ENCODE measurements around the gene DMRTC1. TPM values are rescaled to one million over a fixed set of nuclear protein-coding genes. Genes with fewer than 3 reads are reported as not detected.
"Not testable (repeated sequence)": the region's sequence is repeated elsewhere in the genome, so short reads cannot be mapped to it uniquely, and the experiment has no call there.

DMRTC1 gene
- not detected for total RNA-seq

GRCh38 chrX:72943819-72944169, at the start of gene DMRTC1:
Gene DMRTC1 (minus strand): TSS chrX:72943837. CDS start chrX:72875694, 68,143 bp downstream.
- POLR2A ChIA-PET, CTCF ChIA-PET: not testable (repeated sequence)

- POLR2A ChIA-PET, CTCF ChIA-PET: not testable (repeated sequence)
These were observed 37.3 kb upstream of the DMRTC1 start for GRCh38 chrX:72980894-72981469.

GRCh38 chrX:72974885-72975284, 31.2 kb upstream of the DMRTC1 start:
- CTCF ChIA-PET, POLR2A ChIA-PET: not testable (repeated sequence)

- CTCF ChIA-PET, POLR2A ChIA-PET: not testable (repeated sequence)
These were observed 28.2 kb upstream of the DMRTC1 start for GRCh38 chrX:72971859-72972258.

- CTCF ChIA-PET, POLR2A ChIA-PET: not testable (repeated sequence)
These were observed 16.3 kb upstream of the DMRTC1 start for GRCh38 chrX:72959971-72960370.

GRCh38 chrX:72943035-72943818, 410 bp downstream of the DMRTC1 start:
- CTCF ChIA-PET: not testable (repeated sequence)

GRCh38 chrX:72942272-72942671, 1.4 kb downstream of the DMRTC1 start:
- CTCF ChIA-PET, POLR2A ChIA-PET: not testable (repeated sequence)

More at GRCh38 chrX:72943035-72943818, 410 bp downstream of the DMRTC1 start:
- POLR2A ChIA-PET: not testable (repeated sequence)

GRCh38 chrX:72937906-72938305, 5.7 kb downstream of the DMRTC1 start, which contains the start of gene FAM236A:
Gene FAM236A (plus strand): TSS chrX:72938206. CDS start chrX:72938263, 57 bp downstream.
- CTCF ChIA-PET, POLR2A ChIA-PET: not testable (repeated sequence)

- POLR2A ChIA-PET, CTCF ChIA-PET: not testable (repeated sequence)
These were observed 6.7 kb downstream of the DMRTC1 start for GRCh38 chrX:72936882-72937455.

- POLR2A ChIA-PET, CTCF ChIA-PET: not testable (repeated sequence)
These were observed 7.2 kb downstream of the DMRTC1 start for GRCh38 chrX:72936455-72936854.

GRCh38 chrX:72932283-72932682, 11.4 kb downstream of the DMRTC1 start:
- CTCF ChIA-PET, POLR2A ChIA-PET: not testable (repeated sequence)

- POLR2A ChIA-PET, CTCF ChIA-PET: not testable (repeated sequence)
These were observed 27.5 kb downstream of the DMRTC1 start for GRCh38 chrX:72916096-72916495.

- CTCF ChIA-PET, POLR2A ChIA-PET: not testable (repeated sequence)
These were observed 31.3 kb downstream of the DMRTC1 start, which contains the start of gene FAM236C for GRCh38 chrX:72912315-72912714. Gene FAM236C (plus strand): TSS chrX:72912615. CDS start chrX:72912715, 100 bp downstream.

- CTCF ChIA-PET, POLR2A ChIA-PET: not testable (repeated sequence)
These were observed 53.9 kb downstream of the DMRTC1 start for GRCh38 chrX:72889740-72890139.

- CTCF ChIA-PET: not testable (repeated sequence)
These were observed 60.7 kb downstream of the DMRTC1 start for GRCh38 chrX:72882898-72883297.

GRCh38 chrX:72837532-72837931, 106.1 kb downstream of the DMRTC1 start:
- CTCF ChIA-PET, POLR2A ChIA-PET: not testable (repeated sequence)

More at GRCh38 chrX:72882898-72883297, 60.7 kb downstream of the DMRTC1 start:
- POLR2A ChIA-PET: not testable (repeated sequence)

- POLR2A ChIA-PET, CTCF ChIA-PET: not testable (repeated sequence)
These were observed 112.9 kb downstream of the DMRTC1 start for GRCh38 chrX:72830701-72831100.
